Upper lobe of left lung (tissue), 6 donors: ENCODE data around the gene ELAVL2. TPM values are rescaled to one million over a fixed set of nuclear protein-coding genes. Genes with fewer than 3 reads are reported as not detected.

ENCODE experiments used
- ATAC-seq, 2 donors: fragments of 200-7000 bp; cut with Tn5 transposase; one replicate each; pipeline ENCODE4 v1.9.1; 2022; ENCODE audit warnings: mild to moderate bottlenecking in 2 of 2, moderate library complexity in 2 of 2; ENCODE audit not compliant: low FRiP score in 2 of 2
- DNase-seq, 2 donors: peaks; one replicate each; pipeline ENCODE4 v3.0.0-alpha.2; 2019 to 2020
- H3K27ac ChIP-seq, 4 donors: fragments of 200-600 bp; sonication (generic); one replicate each; pipeline ENCODE4 v1.5.1; 2016 to 2019
- H3K27me3 ChIP-seq, 4 donors: fragments of 200-600 bp; sonication (generic); one replicate each; pipeline ENCODE4 v1.5.1; 2017 to 2019
- H3K36me3 ChIP-seq, 4 donors: fragments of 200-600 bp; sonication (generic); one replicate each; pipeline ENCODE4 v1.5.1; 2016 to 2019
- H3K4me1 ChIP-seq, 4 donors: fragments of 200-600 bp; sonication (generic); one replicate each; pipeline ENCODE4 v1.5.1; 2018 to 2019
- H3K4me3 ChIP-seq, 4 donors: fragments of 200-600 bp; sonication (generic); one replicate each; pipeline ENCODE4 v1.5.1; 2017 to 2019; ENCODE audit warnings: mild to moderate bottlenecking in 2 of 4, moderate library complexity in 1 of 4
- H3K9me3 ChIP-seq, 4 donors: fragments of 200-600 bp; sonication (generic); one replicate each; pipeline ENCODE4 v1.5.1; 2018 to 2019
- EP300 ChIP-seq, 4 donors: sonication (generic); formaldehyde crosslinking; IDR thresholded peaks; one replicate each; pipeline ENCODE4 v1.5.1; 2017; ENCODE audit warnings: antibody characterized with exemption in 4 of 4, control low read depth in 2 of 4
- POLR2A ChIP-seq, 4 donors: fragments of 450-650 bp; IDR thresholded peaks; one replicate each; pipeline ENCODE4 v1.5.1; 2016 to 2017; ENCODE audit warnings: antibody characterized with exemption in 4 of 4, mild to moderate bottlenecking in 2 of 4
- POLR2AphosphoS5 ChIP-seq, 2 donors: sonication (generic); formaldehyde crosslinking; IDR thresholded peaks; one replicate each; pipeline ENCODE4 v1.5.1; 2017; ENCODE audit warnings: antibody characterized with exemption in 2 of 2
- WGBS, 2 donors: methylation state at CpG; one replicate each; pipeline ENCODE4 v1.1.5; 2017 to 2018; 5-methylcytosine and 5-hydroxymethylcytosine counted together
- total RNA-seq, 6 donors: library from RNA; depleted of rRNA in 4 of 6; stranded (reverse); fragments of >200 nt in 4 of 6; gene quantifications; one replicate each; pipeline versions ENCODE4 v1.1.0 to v1.2.1, GENCODE V29; 2016 to 2021
- TF ChIP-seq, protein P1 (sequence below), 6 experiments: fragments of 450-650 bp in 4 of 6; fragments of 200-600 bp in 2 of 6; sonication (generic) in 2 of 6; IDR thresholded peaks; one replicate each; pipeline ENCODE4 v1.5.1; 2016 to 2019; ENCODE audit warnings: antibody characterized with exemption in 6 of 6
- donor health status: DM: no; HTN: no; CAD: no; lungs with moderate emphysema.
- donor health status: DM: no; HTN: yes; CAD: no; lungs with severe emphysema.

The ELAVL2 gene
- total RNA-seq, 6 donors from 2014 or later: 0.27 TPM; not detected in 5

DNA sequence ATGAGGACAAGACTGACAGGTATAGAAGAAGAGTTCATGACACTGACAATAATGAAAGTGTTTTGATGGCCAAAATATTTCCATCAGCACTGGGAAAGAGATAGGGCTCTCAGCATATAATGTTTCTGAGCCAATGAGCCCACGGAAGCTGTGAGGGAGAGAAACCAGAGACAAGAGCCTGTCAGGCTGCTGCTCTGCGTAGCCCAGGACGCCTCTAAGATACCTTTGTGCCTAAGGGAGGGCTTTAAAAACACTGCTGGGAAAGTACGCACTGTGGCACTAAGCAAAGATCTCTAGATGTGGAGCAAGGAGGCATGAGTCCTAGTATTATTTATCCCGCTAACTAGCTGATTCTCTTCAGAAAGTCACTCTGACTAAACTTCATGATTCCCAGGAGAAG, 11.0 kb upstream of the ELAVL2 start:
- Histone ChIP-seq H3K4me1 (no peaks in the 10 kb centered on the region), H3K27ac (no peak overlapping the region), H3K36me3 (no peaks in the 10 kb centered on the region), H3K9me3 (no peaks in the 10 kb centered on the region), H3K27me3 (no peaks in the 10 kb centered on the region), H3K4me3 (no peak overlapping the region)
- no peak for ATAC-seq
- DNase-seq: no peak
- WGBS, 2 donors: 66 to 77% methylated on average over 5 of the region's 5 CpGs
- TF ChIP-seq POLR2A (IDR thresholded peaks at IDR 0.05): no peak
- TF ChIP-seq, protein P1, sequence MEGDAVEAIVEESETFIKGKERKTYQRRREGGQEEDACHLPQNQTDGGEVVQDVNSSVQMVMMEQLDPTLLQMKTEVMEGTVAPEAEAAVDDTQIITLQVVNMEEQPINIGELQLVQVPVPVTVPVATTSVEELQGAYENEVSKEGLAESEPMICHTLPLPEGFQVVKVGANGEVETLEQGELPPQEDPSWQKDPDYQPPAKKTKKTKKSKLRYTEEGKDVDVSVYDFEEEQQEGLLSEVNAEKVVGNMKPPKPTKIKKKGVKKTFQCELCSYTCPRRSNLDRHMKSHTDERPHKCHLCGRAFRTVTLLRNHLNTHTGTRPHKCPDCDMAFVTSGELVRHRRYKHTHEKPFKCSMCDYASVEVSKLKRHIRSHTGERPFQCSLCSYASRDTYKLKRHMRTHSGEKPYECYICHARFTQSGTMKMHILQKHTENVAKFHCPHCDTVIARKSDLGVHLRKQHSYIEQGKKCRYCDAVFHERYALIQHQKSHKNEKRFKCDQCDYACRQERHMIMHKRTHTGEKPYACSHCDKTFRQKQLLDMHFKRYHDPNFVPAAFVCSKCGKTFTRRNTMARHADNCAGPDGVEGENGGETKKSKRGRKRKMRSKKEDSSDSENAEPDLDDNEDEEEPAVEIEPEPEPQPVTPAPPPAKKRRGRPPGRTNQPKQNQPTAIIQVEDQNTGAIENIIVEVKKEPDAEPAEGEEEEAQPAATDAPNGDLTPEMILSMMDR (IDR thresholded peaks at IDR 0.05): no peak
- no peak for TF ChIP-seq POLR2AphosphoS5 (IDR thresholded peaks at IDR 0.05)
- TF ChIP-seq EP300 (IDR thresholded peaks at IDR 0.05): no peak

DNA sequence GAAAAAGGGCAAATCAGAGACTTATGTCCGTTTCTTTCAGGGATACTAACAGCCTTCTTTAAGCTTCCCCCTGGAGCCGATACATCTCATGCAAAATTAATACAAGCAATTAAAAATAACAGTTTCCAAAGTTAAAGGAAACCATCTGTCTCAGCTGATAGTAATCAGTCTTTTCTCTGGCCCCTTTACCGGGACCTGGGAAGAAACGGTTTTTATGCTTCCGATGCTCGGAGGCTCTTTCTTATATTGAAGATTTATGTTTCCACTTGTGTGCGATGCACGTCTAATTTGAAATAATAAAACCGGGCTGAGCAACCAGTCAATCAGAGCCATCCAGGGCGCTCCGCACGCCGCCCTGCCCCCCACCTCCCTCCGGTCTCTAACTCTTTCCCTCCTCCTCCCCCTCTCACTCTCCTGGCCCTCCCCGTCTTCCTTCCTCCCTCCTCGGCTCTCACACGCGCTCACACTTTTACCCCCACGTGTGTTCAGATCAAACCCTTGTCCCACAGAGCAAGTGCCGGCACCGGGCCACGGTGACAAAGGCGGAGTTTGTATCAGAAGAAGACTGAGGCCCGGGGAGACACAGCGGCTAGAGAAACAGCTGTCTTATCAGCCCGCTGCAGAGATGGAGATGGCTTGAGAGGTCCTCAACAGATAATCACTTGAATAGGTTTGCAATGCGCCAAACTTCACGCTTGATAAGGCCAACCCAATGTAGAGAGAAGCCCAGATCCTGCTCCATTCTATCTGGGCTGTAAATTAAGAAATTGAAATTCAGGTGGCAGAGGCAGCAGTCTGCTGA, 5.1 kb upstream of the ELAVL2 start:
- no peak overlapping the region for H3K4me3 ChIP-seq
- DNase-seq (no peak), ATAC-seq (no peak)
- no peaks in the 10 kb centered on the region for H3K4me1 ChIP-seq
- H3K27ac ChIP-seq: no peak overlapping the region
- no peaks in the 10 kb centered on the region for H3K36me3 ChIP-seq
- H3K9me3 ChIP-seq: no peaks in the 10 kb centered on the region
- TF ChIP-seq, protein P1 (IDR thresholded peaks at IDR 0.05): no peak
- H3K27me3 ChIP-seq: no peaks in the 10 kb centered on the region
- WGBS, 2 donors: 2 to 3% methylated on average over 27 to 28 of the region's 28 CpGs

DNA sequence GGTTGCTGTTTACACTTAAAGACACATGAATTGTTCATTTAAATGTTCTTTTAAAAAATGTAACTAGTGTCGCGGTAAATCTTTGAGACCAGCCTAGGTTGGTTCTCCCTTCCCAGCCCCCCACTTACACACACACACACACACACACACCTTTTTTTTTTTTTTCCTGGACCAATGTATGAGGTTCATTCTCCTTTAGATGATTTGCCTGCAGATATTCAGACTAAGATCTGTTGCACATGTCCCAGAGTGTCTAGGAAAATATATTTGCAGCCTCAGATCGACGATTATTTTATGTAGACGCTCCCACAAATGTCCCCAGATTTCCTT, 4.4 kb upstream of the ELAVL2 start:
- Histone ChIP-seq H3K27me3 (no peaks in the 10 kb centered on the region), H3K9me3 (no peaks in the 10 kb centered on the region), H3K4me3 (no peak overlapping the region), H3K36me3 (no peaks in the 10 kb centered on the region), H3K4me1 (peaks cover 0 to 5% (median 3%) of the 10 kb centered on the region in 4 donors), H3K27ac (no peak overlapping the region)
- no peak for TF ChIP-seq POLR2AphosphoS5 (IDR thresholded peaks at IDR 0.05)
- TF ChIP-seq POLR2A (IDR thresholded peaks at IDR 0.05): no peak
- TF ChIP-seq, protein P1 (IDR thresholded peaks at IDR 0.05): no peak
- no peak for TF ChIP-seq EP300 (IDR thresholded peaks at IDR 0.05)
- DNase-seq (no peak), ATAC-seq (no peak)
- 19 to 20% methylated on average over 5 of the region's 5 CpGs for WGBS, 2 donors

DNA sequence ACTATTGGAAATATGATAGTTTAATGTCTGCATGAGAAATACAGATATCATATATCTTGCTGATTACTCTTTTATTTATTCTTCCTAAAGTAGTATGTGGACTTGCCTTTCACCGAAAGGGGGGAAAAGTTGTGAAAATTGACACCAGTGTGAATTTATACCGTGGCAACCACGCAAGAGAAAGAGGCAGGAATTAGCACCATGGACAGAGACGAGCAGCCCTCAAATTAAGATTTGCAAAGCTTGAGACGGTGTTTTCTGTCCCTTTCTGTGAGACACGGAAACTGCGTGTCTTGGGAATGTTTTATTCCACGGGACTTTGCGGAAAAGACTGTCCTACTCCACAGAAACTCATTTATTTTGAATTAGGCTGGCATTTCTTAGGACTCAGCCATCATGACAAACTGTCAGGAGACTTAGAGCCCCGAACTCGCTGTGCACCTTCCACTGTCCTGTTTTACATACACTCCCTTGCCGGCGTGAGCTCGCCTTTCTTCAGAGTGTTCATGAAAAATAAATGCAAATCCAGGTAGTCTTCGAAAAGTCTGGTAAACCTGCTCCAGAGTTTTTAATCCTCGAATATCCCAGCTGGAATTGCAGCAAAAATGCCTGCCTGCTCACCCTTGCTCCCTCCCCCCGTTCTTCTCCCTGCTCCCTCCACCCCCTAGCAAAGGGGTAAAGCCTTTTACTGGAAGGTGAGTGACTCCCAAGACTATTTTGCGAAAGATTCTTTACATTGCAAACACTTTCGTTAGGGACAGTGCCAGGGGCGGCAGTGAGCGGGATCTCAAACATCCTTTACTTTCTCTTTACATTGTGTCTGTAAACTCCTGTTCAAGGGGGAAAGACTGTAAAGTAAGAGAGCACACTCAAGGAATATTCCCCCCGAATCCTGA, 3.8 kb upstream of the ELAVL2 start:
- ATAC-seq (no peak), DNase-seq (no peak)
- TF ChIP-seq POLR2AphosphoS5 (IDR thresholded peaks at IDR 0.05) (no peak), EP300 (IDR thresholded peaks at IDR 0.05) (no peak), POLR2A (IDR thresholded peaks at IDR 0.05) (no peak)
- TF ChIP-seq, protein P1 (IDR thresholded peaks at IDR 0.05): no peak
- WGBS, 2 donors: 3 to 4% methylated on average over 22 of the region's 22 CpGs
- Histone ChIP-seq H3K36me3 (no peaks in the 10 kb centered on the region), H3K9me3 (no peaks in the 10 kb centered on the region), H3K27ac (no peak overlapping the region), H3K4me1 (peaks cover 0 to 11% (median 8%) of the 10 kb centered on the region in 4 donors), H3K4me3 (no peak overlapping the region), H3K27me3 (no peaks in the 10 kb centered on the region)
